Measurements from ENCODE around the gene SCUBE2. TPM values are rescaled to one million over a fixed set of nuclear protein-coding genes. Genes with fewer than 3 reads are reported as not detected.
"Not testable (repeated sequence)": the region's sequence is repeated elsewhere in the genome, so short reads cannot be mapped to it uniquely, and the experiment has no call there.

Gene SCUBE2
- total RNA-seq, 1 donor from 2014 or later, result not detected

DNA sequence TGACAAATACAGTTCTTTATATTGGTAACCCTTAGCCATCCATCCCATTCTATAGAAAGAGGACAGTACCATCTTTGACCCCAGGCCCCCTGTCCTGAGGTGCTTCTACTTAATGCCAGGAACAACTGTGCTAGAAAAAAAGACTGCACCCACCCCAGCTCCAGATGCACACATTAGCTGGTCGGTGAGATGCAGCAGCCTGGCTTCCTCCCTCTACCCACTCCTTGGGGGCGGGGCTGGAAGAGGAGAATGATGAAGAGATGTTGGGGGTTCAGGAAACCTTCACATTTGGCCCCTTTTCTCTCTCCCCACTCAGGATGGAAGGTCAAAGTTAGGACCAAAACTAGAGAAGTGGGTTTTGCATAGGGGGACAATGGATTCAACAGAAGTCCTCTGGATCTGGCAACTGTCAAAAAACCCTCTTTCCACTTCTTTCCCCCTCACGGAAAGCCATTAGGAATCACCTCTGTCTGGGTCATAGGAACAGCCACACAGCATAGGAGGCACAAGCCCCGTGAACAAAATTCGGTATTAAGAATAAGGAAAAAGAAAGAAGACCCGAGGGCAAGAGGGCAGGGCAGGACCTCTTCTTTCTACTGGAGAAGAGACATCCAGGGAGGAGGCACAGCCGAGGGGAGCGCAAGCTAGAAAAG lies 88.4 kb downstream of the SCUBE2 start:
- no peak for DNase-seq (ENCODE audit: low spot score)
- intact Hi-C loops (cut with micrococcal nuclease), result loop anchor here (1.0 to 10.0 kb wide), 11 partner anchors 39 to 1292 kb away; partner anchors contain the start of genes IPO7, RPL27A, SBF2 and TMEM9B
- Mint-ChIP-seq H3K27me3 (ENCODE audit: insufficient read depth) (peaks cover 36% of the 10 kb centered on the region), H3K36me3 (ENCODE audit: low read depth) (peaks cover 1% of the 10 kb centered on the region), H3K27ac (peak overlapping the region; percentile 76), H3K4me1 (ENCODE audit: low read depth) (peaks cover 31% of the 10 kb centered on the region), H3K4me3 (peak overlapping the region; percentile 83), H3K9me3 (no peaks in the 10 kb centered on the region)

DNA sequence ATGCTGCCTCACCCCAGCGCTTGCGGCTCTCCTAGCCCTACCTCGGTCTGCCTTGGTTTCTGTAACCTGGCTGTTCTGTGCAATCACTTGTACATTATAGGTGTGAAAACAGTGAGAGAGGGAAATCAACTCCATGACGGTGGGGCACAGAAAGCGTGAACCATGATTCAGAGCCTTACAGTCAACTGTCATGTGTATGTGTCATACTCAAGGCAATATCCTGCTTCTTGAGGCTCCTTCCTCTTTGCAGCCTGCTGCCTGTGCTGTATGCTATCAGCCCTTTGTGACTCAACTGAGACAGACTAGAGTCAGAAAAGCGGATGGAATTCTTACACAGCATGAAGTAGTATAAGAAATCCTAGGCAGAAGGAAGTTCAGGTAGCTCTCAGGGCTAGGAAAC lies 89.7 kb downstream of the SCUBE2 start:
- peaks cover 31% of the 10 kb centered on the region for H3K4me1 Mint-ChIP-seq (ENCODE audit: low read depth)
- no peak overlapping the region for H3K4me3 Mint-ChIP-seq
- peaks cover 28% of the 10 kb centered on the region for H3K27me3 Mint-ChIP-seq (ENCODE audit: insufficient read depth)
- H3K9me3 Mint-ChIP-seq, result no peaks in the 10 kb centered on the region
- intact Hi-C loops (cut with micrococcal nuclease), result loop anchor here (1.0 to 10.0 kb wide), 13 partner anchors 15 to 1293 kb away; partner anchors contain the start of genes IPO7, RPL27A, SBF2 and TMEM41B
- peaks cover 1% of the 10 kb centered on the region for H3K36me3 Mint-ChIP-seq (ENCODE audit: low read depth)
- peak overlapping the region; percentile 16 for H3K27ac Mint-ChIP-seq
- peak; percentile 41 for DNase-seq (ENCODE audit: low spot score)

DNA sequence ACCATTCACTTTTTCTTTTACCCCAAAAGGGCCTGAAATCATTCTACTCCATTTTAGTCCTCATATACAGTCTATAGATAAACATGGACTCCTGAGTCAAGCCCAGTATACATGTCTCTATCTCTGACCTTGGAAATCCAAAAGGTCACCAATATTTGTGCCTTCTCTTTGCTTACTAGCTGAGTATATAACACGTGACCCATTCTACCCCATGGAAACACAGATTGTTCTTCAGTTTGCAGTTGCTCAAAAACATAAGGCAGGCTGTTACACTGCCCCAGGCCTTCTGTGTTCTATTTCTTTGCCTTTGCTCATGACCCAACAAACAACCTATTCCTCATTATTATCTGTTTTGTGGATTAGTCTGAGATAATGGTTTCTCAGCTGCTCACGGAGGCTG lies 93.4 kb downstream of the SCUBE2 start:
- peaks cover 4% of the 10 kb centered on the region for H3K27me3 Mint-ChIP-seq (ENCODE audit: insufficient read depth)
- H3K4me3 Mint-ChIP-seq, result no peak overlapping the region
- H3K4me1 Mint-ChIP-seq (ENCODE audit: low read depth), result peaks cover 19% of the 10 kb centered on the region
- intact Hi-C loops (cut with micrococcal nuclease), result no loop called here
- no peaks in the 10 kb centered on the region for H3K9me3 Mint-ChIP-seq
- no peak overlapping the region for H3K27ac Mint-ChIP-seq
- H3K36me3 Mint-ChIP-seq (ENCODE audit: low read depth), result peaks cover 1% of the 10 kb centered on the region
- no peak for DNase-seq (ENCODE audit: low spot score)

DNA sequence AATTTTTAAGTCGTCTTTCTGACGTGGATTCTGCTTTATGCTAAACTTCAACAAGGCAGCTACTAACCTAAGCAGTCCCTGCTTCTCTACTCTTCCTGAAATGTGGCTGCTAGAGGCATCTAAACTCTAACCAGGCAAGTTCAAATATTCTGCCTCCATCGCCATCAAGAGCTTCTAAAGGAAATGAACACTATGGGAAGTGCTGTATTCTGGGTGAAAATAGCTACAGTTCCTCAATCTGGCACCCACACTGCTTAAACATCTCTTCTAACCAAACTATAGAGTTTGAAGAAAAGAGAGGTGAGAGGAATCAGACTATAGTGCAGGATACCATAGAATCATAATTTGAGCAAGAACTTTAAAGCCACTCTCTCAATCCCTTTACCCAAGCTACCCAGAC lies 93.9 kb downstream of the SCUBE2 start:
- no peak for DNase-seq (ENCODE audit: low spot score)
- H3K4me3 Mint-ChIP-seq, result no peak overlapping the region
- H3K27ac Mint-ChIP-seq, result no peak overlapping the region
- intact Hi-C loops (cut with micrococcal nuclease), result no loop called here
- peaks cover 15% of the 10 kb centered on the region for H3K4me1 Mint-ChIP-seq (ENCODE audit: low read depth)
- H3K9me3 Mint-ChIP-seq, result no peaks in the 10 kb centered on the region
- H3K27me3 Mint-ChIP-seq (ENCODE audit: insufficient read depth), result peaks cover 4% of the 10 kb centered on the region
- peaks cover 1% of the 10 kb centered on the region for H3K36me3 Mint-ChIP-seq (ENCODE audit: low read depth)

DNA sequence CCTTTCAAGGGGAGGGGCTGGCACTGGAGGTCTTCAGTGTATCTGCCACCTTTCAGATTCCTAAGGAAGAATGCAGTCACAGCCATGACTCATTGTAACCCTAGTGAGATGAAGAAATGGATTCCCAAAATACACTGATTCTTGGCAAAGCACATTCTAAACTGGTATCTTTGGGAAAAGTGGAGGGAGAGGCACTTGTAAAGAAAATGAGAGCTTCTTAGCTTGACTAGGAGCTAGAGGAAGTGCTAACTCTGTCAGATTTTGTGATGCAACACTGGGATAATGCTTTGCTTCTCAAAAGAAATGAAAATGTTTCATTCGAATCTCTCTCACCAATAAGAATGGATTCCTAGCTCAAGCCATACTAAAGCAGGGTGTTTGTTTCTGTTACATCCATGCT lies 101.9 kb downstream of the SCUBE2 start:
- no peaks in the 10 kb centered on the region for H3K9me3 Mint-ChIP-seq
- no peak overlapping the region for H3K4me3 Mint-ChIP-seq
- no peaks in the 10 kb centered on the region for H3K36me3 Mint-ChIP-seq (ENCODE audit: low read depth)
- H3K27ac Mint-ChIP-seq, result no peak overlapping the region
- intact Hi-C loops (cut with micrococcal nuclease), result no loop called here
- DNase-seq (ENCODE audit: low spot score), result no peak
- peaks cover 6% of the 10 kb centered on the region for H3K27me3 Mint-ChIP-seq (ENCODE audit: insufficient read depth)
- H3K4me1 Mint-ChIP-seq (ENCODE audit: low read depth), result peaks cover 26% of the 10 kb centered on the region

DNA sequence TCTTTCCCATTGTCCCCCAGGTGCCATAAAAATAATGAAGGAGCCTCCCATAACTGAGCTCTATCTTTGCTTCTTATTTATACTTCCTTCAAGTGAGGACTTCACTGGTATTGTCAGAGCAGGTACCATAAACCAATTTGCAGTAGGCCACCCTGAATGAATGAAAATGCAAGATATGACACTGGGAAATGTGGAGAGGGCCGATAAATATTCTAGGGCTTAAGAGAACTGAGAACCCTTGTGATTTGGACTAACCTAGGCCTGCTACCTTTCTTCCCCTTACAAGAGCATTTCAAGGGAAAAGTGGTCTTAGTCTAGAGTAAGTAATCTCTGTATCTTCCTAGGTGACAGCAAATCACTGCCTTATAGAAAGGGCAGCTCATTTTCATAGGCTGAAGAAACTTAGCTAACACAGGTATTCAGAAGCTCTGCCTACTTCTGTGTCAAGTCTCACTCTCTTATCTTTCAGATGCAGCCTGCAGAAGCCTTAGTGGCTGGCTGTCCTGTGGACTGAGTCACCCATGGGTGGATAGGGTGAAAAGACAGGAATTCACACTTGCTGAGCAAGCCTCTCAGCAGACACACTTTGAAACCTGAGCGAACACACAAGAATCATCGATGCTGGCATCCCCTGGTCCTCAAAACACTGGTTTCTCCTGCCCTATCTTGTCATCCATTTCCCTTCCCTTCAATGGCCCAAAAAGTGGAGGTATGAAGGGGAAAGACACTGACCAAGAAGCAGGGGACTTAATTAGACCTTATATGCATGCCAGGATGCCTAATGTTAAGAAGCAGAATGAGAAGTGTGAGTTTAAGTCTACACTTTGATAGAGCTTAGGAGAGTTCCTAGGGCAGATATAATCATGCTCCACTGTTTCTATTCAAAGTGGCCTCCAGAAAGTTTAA lies 102.8 kb downstream of the SCUBE2 start:
- no peak overlapping the region for H3K27ac Mint-ChIP-seq
- intact Hi-C loops (cut with micrococcal nuclease), result no loop called here
- H3K4me1 Mint-ChIP-seq (ENCODE audit: low read depth), result peaks cover 29% of the 10 kb centered on the region
- H3K4me3 Mint-ChIP-seq, result no peak overlapping the region
- no peaks in the 10 kb centered on the region for H3K9me3 Mint-ChIP-seq
- peaks cover 6% of the 10 kb centered on the region for H3K27me3 Mint-ChIP-seq (ENCODE audit: insufficient read depth)
- DNase-seq (ENCODE audit: low spot score), result no peak
- H3K36me3 Mint-ChIP-seq (ENCODE audit: low read depth), result peaks cover 2% of the 10 kb centered on the region

DNA sequence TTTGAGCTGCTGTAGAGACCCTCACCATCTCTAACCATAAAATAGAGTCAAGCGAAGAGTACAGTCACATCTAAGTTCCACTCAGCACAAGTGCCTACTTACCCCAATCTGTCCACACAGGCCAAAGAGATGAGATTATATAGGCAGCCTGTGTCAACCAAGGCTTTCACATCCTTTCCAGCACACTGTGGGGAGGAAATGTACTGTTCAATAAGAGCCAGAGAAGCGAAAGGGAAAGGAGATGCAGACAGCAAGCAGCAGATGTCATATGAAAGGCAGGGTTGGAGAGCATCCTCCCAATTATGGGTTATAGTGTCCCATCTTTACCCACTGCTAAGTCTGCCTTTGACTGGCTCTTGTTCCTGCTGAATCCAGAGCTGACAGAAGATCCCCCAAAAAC lies 104.0 kb downstream of the SCUBE2 start:
- peak; percentile 20 for DNase-seq (ENCODE audit: low spot score)

DNA sequence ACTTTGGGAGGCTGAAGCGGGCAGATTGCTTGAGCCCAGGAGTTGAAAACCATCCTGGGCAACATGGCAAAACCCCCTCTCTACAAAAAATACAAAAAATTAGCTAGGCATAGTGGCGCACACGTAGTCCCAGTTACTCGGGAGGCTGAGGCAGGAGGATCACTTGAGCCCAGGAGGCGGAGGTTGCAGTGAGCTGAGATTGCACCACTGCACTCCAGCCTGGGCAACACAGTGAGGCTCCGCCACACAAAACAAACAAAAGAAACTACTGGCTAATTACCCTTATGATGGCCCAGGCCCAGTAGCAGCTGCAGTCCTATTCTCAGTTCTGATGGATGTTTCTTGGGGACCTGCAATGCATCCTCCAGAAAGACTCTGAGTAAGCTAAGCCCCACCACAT lies 104.6 kb downstream of the SCUBE2 start:
- H3K4me3 Mint-ChIP-seq; H3K36me3 Mint-ChIP-seq (ENCODE audit: low read depth); H3K27me3 Mint-ChIP-seq (ENCODE audit: insufficient read depth); intact Hi-C loops (cut with micrococcal nuclease); H3K27ac Mint-ChIP-seq; DNase-seq (ENCODE audit: low spot score); H3K9me3 Mint-ChIP-seq: not testable (repeated sequence)
- peaks cover 29% of the 10 kb centered on the region for H3K4me1 Mint-ChIP-seq (ENCODE audit: low read depth)

More for the DNA sequence above, 104.0 kb downstream of the SCUBE2 start:
- intact Hi-C loops (cut with micrococcal nuclease), result no loop called here
- Mint-ChIP-seq H3K27ac (no peak overlapping the region), H3K9me3 (no peaks in the 10 kb centered on the region), H3K36me3 (ENCODE audit: low read depth) (peaks cover 2% of the 10 kb centered on the region), H3K4me3 (no peak overlapping the region), H3K4me1 (ENCODE audit: low read depth) (peaks cover 29% of the 10 kb centered on the region), H3K27me3 (ENCODE audit: insufficient read depth) (peaks cover 6% of the 10 kb centered on the region)

DNA sequence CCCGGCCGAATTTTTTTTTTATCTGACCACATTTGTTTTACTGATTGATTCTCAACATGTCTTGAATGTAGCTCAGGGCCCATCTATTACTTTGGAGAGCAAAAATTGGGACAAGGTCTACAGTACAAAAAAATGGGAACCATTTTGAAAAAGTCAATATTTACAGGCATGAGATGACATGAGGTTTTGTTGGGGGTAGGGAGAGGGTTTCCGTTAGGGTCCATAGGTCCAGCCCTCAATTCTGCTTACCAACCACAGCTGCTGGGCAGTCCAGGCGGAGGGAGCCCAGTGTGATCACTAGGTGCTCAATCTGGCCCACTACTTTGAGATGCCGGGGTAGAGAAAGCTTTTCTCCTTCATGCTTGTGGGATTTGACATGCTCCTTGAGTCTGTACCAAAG lies 105.9 kb downstream of the SCUBE2 start:
- DNase-seq (ENCODE audit: low spot score), result no peak
- H3K4me1 Mint-ChIP-seq (ENCODE audit: low read depth), result peaks cover 29% of the 10 kb centered on the region
- peaks cover 6% of the 10 kb centered on the region for H3K27me3 Mint-ChIP-seq (ENCODE audit: insufficient read depth)
- no peak overlapping the region for H3K4me3 Mint-ChIP-seq
- intact Hi-C loops (cut with micrococcal nuclease), result no loop called here
- H3K27ac Mint-ChIP-seq, result no peak overlapping the region
- no peaks in the 10 kb centered on the region for H3K9me3 Mint-ChIP-seq
- peaks cover 2% of the 10 kb centered on the region for H3K36me3 Mint-ChIP-seq (ENCODE audit: low read depth)

DNA sequence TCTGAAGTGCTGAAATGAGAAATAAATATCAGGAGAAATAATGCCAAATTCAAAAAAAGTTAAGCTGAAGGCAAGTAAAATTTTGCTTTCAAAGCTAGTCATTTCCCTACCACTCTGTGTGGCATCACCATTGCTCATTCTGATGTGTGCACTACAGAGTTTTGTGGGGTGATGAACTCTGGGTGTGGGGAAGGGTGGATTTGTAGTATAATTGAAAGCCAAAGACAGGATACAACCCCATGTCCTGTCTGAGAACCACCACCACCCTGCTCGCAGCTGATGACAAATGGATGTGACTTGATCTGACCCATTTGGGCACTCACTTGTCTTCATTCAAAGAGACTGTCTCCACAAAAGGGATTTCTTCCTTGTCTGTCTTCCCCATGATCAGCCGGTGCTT lies 107.8 kb downstream of the SCUBE2 start:
- Mint-ChIP-seq H3K36me3 (ENCODE audit: low read depth) (peaks cover 2% of the 10 kb centered on the region), H3K4me3 (no peak overlapping the region), H3K27me3 (ENCODE audit: insufficient read depth) (no peaks in the 10 kb centered on the region), H3K9me3 (no peaks in the 10 kb centered on the region), H3K4me1 (ENCODE audit: low read depth) (peaks cover 18% of the 10 kb centered on the region), H3K27ac (no peak overlapping the region)
- DNase-seq (ENCODE audit: low spot score), result no peak
- intact Hi-C loops (cut with micrococcal nuclease), result no loop called here

DNA sequence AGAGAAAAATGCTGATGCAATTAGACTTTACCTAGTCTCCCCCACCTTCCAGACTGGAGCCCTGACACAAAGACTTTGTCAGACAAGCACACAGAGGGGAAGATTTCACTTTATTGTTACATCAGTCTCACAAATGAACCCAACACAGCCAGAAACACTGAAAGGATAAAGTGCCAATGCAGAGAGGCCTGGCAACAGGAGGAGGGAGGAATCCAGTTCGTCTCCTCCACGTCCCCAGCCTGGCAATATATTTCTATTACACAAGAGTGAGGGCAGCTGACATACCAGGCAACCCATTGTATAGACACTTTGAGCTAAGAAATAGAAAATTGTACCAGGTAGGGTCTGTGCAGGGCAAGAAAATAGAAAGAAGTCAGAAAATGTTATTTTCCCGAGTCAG lies 110.9 kb downstream of the SCUBE2 start:
- intact Hi-C loops (cut with micrococcal nuclease), result no loop called here
- Mint-ChIP-seq H3K9me3 (no peaks in the 10 kb centered on the region), H3K27ac (no peak overlapping the region), H3K4me1 (ENCODE audit: low read depth) (peaks cover 4% of the 10 kb centered on the region), H3K36me3 (ENCODE audit: low read depth) (peaks cover 2% of the 10 kb centered on the region), H3K4me3 (no peak overlapping the region), H3K27me3 (ENCODE audit: insufficient read depth) (no peaks in the 10 kb centered on the region)
- DNase-seq (ENCODE audit: low spot score), result no peak

DNA sequence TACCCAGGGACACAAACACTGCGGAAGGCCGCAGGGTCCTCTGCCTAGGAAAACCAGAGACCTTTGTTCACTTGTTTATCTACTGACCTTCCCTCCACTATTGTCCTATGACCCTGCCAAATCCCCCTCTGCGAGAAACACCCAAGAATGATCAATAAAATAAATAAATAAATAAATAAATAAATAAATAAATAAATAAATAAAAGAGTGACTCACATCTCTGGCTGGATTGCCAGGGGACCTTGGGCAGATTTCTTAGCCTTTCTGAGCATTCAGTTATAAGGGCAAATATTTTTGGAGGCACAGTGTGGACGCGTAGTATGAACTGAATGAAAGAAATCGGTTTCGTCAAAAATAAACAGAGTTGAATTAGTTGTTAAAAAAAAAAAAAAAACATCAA lies 112.0 kb downstream of the SCUBE2 start:
- H3K9me3 Mint-ChIP-seq; H3K27ac Mint-ChIP-seq; DNase-seq (ENCODE audit: low spot score); H3K27me3 Mint-ChIP-seq (ENCODE audit: insufficient read depth); H3K4me3 Mint-ChIP-seq; H3K36me3 Mint-ChIP-seq (ENCODE audit: low read depth); intact Hi-C loops (cut with micrococcal nuclease); H3K4me1 Mint-ChIP-seq (ENCODE audit: low read depth): not testable (repeated sequence)

DNA sequence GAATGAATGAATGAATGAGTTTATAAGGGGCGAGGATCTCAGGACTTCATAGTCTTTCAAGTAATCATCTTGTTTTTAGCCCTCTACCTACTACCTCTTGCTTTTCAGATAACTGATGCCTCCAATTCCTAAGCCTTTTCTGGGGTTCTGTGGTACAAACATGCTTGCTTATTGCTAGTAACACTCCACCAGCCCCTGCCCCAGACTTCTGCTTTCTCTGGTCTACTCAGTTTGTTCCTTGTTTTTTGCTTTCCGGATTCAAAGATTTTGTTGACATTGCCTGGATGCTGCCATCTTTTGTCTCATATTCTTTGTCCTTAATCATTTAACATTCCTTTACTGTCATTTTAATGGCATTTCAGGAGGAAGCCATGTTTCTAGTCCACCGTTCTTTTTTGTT lies 118.3 kb downstream of the SCUBE2 start:
- H3K36me3 Mint-ChIP-seq (ENCODE audit: low read depth), result peaks cover 2% of the 10 kb centered on the region
- intact Hi-C loops (cut with micrococcal nuclease), result no loop called here
- no peaks in the 10 kb centered on the region for H3K4me1 Mint-ChIP-seq (ENCODE audit: low read depth)
- no peak for DNase-seq (ENCODE audit: low spot score)
- no peak overlapping the region for H3K4me3 Mint-ChIP-seq
- no peaks in the 10 kb centered on the region for H3K9me3 Mint-ChIP-seq
- H3K27me3 Mint-ChIP-seq (ENCODE audit: insufficient read depth), result no peaks in the 10 kb centered on the region
- no peak overlapping the region for H3K27ac Mint-ChIP-seq
